ENCODE data around the gene AKIRIN2. TPM values are rescaled to one million over a fixed set of nuclear protein-coding genes. Genes with fewer than 3 reads are reported as not detected.

AKIRIN2 gene
- total and polyA plus RNA-seq, 10 of the 15 experiments (the other 5 are each of a cell fraction or from before 2014, with no cell fraction given): 12.7 to 82.2 (median 42.6) TPM

DNA sequence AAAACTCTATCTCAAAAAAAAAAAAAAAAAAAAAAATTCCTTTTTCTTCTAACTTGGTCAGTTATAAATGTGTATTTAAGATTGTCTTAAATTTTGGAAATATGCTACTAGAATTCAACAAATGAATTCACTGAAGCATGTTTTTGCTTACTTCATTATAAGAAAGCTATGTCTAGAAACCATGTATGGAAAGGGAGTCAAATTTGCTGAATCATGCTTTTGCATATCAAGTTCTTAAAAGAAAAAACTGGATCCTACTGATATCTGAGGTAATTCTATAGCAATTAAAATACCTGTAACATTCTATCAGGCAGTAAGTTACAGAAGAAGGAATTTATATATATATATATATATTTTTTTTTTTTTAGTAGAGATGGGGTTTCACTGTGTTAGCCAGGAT is 27.7 kb downstream of the AKIRIN2 start:
- Histone ChIP-seq H3K4me1 (ENCODE audit: control insufficient read depth, insufficient read depth, low read length) (peaks cover 5% of the 10 kb centered on the region; the same call in 1 of the 2 replicates), H3K36me3 (ENCODE audit: control insufficient read depth in 2 of 2, insufficient read depth in 2 of 2, low read length in 1 of 2) (peaks cover 4 to 44% of the 10 kb centered on the region in 2 experiments), H3K9me3 (replicated peaks; ENCODE audit: control insufficient read depth, insufficient read depth, low read length) (no peaks in the 10 kb centered on the region), H3K9ac (ENCODE audit: control insufficient read depth, insufficient read depth, low read length) (no peak overlapping the region), H4K20me1 (ENCODE audit: control insufficient read depth, insufficient read depth) (no peaks in the 10 kb centered on the region), H2AFZ (ENCODE audit: control insufficient read depth, low read depth, low read length) (no peak overlapping the region), H3K27ac (ENCODE audit: control insufficient read depth, insufficient read depth) (no peak overlapping the region), H3K79me2 (ENCODE audit: control insufficient read depth, insufficient read depth, low read length) (peaks cover 9% of the 10 kb centered on the region), H3K4me3 (no peak overlapping the region), H3K27me3 (replicated peaks in 1 of 2; ENCODE audit: control insufficient read depth in 2 of 2, insufficient read depth in 2 of 2, low read length in 1 of 2) (no peaks in the 10 kb centered on the region), H3K4me2 (ENCODE audit: control insufficient read depth, insufficient read depth) (no peak overlapping the region)
- ChIA-PET POLR2A (interaction anchor here (0.7 kb wide), 2 partner anchors 10 to 613 kb away, joined by 4 to 5 read pairs; no protein-coding TSS in a partner anchor), RAD21 (ENCODE audit: unreplicated experiment) (no interaction called here), CTCF (interaction anchor here (1.3 kb wide), 1 partner anchor 158 kb away, joined by 4 read pairs; no protein-coding TSS in a partner anchor), SMC1A (ENCODE audit: uncharacterized antibody, unreplicated experiment) (no interaction called here)
- TF ChIP-seq TARDBP (IDR thresholded peaks at IDR 0.05; ENCODE audit: borderline replicate concordance) (no peak), PML (IDR thresholded peaks at IDR 0.05; ENCODE audit: low read length) (no peak), POLR2AphosphoS2 (IDR thresholded peaks at IDR 0.05; ENCODE audit: low read depth, low read length) (no peak), ATF7 (IDR thresholded peaks at IDR 0.05; ENCODE audit: low read depth) (no peak), TAF1 (IDR thresholded peaks at IDR 0.05; ENCODE audit: borderline replicate concordance, low read depth, low read length) (no peak), SUZ12 (IDR thresholded peaks at IDR 0.05; ENCODE audit: unreplicated experiment) (no peak), CEBPB (IDR thresholded peaks at IDR 0.05; ENCODE audit: borderline replicate concordance in 1 of 2, low read depth in 2 of 2, low read length in 2 of 2) (no peak), ELK1 (IDR thresholded peaks at IDR 0.05; ENCODE audit: low read depth, low read length) (no peak), MTA2 (IDR thresholded peaks at IDR 0.05; ENCODE audit: low read depth) (no peak), NKRF (conservative IDR thresholded peaks at IDR 0.05) (no peak)
- TF ChIP-seq, protein P1, sequence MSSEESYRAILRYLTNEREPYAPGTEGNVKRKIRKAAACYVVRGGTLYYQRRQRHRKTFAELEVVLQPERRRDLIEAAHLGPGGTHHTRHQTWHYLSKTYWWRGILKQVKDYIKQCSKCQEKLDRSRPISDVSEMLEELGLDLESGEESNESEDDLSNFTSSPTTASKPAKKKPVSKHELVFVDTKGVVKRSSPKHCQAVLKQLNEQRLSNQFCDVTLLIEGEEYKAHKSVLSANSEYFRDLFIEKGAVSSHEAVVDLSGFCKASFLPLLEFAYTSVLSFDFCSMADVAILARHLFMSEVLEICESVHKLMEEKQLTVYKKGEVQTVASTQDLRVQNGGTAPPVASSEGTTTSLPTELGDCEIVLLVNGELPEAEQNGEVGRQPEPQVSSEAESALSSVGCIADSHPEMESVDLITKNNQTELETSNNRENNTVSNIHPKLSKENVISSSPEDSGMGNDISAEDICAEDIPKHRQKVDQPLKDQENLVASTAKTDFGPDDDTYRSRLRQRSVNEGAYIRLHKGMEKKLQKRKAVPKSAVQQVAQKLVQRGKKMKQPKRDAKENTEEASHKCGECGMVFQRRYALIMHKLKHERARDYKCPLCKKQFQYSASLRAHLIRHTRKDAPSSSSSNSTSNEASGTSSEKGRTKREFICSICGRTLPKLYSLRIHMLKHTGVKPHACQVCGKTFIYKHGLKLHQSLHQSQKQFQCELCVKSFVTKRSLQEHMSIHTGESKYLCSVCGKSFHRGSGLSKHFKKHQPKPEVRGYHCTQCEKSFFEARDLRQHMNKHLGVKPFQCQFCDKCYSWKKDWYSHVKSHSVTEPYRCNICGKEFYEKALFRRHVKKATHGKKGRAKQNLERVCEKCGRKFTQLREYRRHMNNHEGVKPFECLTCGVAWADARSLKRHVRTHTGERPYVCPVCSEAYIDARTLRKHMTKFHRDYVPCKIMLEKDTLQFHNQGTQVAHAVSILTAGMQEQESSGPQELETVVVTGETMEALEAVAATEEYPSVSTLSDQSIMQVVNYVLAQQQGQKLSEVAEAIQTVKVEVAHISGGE (CRISPR knock-in tag; IDR thresholded peaks at IDR 0.05): no peak
- TF ChIP-seq, protein P2, sequence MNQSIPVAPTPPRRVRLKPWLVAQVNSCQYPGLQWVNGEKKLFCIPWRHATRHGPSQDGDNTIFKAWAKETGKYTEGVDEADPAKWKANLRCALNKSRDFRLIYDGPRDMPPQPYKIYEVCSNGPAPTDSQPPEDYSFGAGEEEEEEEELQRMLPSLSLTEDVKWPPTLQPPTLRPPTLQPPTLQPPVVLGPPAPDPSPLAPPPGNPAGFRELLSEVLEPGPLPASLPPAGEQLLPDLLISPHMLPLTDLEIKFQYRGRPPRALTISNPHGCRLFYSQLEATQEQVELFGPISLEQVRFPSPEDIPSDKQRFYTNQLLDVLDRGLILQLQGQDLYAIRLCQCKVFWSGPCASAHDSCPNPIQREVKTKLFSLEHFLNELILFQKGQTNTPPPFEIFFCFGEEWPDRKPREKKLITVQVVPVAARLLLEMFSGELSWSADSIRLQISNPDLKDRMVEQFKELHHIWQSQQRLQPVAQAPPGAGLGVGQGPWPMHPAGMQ (IDR thresholded peaks at IDR 0.05; ENCODE audit: borderline replicate concordance): no peak
- intact Hi-C loops (cut with micrococcal nuclease; ENCODE audit: unreplicated experiment): no loop called here
- DNase-seq (ENCODE audit: low read depth, low spot score) (no peak), ATAC-seq (no peak), FAIRE-seq (no peak)
- in situ Hi-C loops (cut with MboI): no loop called here
- no TSS peak for BruUV-seq (replicated peaks)

All from GM12878 (cell line).